ENCODE measurements around the gene CYP26B1. TPM values are rescaled to one million over a fixed set of nuclear protein-coding genes. Genes with fewer than 3 reads are reported as not detected.

The CYP26B1 gene
- total and polyA plus RNA-seq, 4 donors: 0.47 to 1.8 (median 0.65) TPM

GRCh38 chr2:72176281-72176680 is 28.6 kb upstream of the CYP26B1 start:
- H3K4me3 ChIP-seq (ENCODE audit: low read depth in 1 of 3, low read length in 3 of 3): no peak overlapping the region
- H3K27ac ChIP-seq (ENCODE audit: low read depth in 1 of 2, low read length in 2 of 2): no peak overlapping the region
- no peak for DNase-seq (ENCODE audit: low spot score)
- no peak overlapping the region for H3K9ac ChIP-seq (ENCODE audit: low read depth in 1 of 2, low read length in 2 of 2)
- WGBS: 80% methylated on average over 1 of the region's 1 CpG
- H3K4me1 ChIP-seq (ENCODE audit: control insufficient read depth in 4 of 4, insufficient read depth in 4 of 4, low read length in 3 of 4): no peaks in the 10 kb centered on the region
- no peaks in the 10 kb centered on the region for H3K9me3 ChIP-seq (ENCODE audit: control insufficient read depth in 4 of 4, low read length in 3 of 4)
- H3K36me3 ChIP-seq (ENCODE audit: control insufficient read depth in 4 of 4, insufficient read depth in 3 of 4, low read depth in 1 of 4, low read length in 3 of 4): peaks cover 0 to 11% (median 4%) of the 10 kb centered on the region in 4 donors
- no peaks in the 10 kb centered on the region for H3K27me3 ChIP-seq (ENCODE audit: control insufficient read depth in 4 of 4, insufficient read depth in 4 of 4, low read length in 3 of 4)
- TF ChIP-seq MAX (IDR thresholded peaks at IDR 0.05) (no peak), EGR1 (IDR thresholded peaks at IDR 0.05; ENCODE audit: low read depth in 2 of 2) (no peak), CTCF (IDR thresholded peaks at IDR 0.05; ENCODE audit: low read depth, low read length, missing input control) (no peak), HNF4A (conservative IDR thresholded peaks at IDR 0.05) (no peak), RXRA (IDR thresholded peaks at IDR 0.05) (no peak), YY1 (IDR thresholded peaks at IDR 0.05) (no peak), ZBTB33 (IDR thresholded peaks at IDR 0.05) (no peak), HNF4G (IDR thresholded peaks at IDR 0.05) (no peak), SP1 (IDR thresholded peaks at IDR 0.05) (no peak), TAF1 (conservative IDR thresholded peaks at IDR 0.05) (no peak), FOXA1 (IDR thresholded peaks at IDR 0.05) (no peak), FOXA2 (IDR thresholded peaks at IDR 0.05) (no peak), GABPA (IDR thresholded peaks at IDR 0.05 in 1 of 2, conservative IDR thresholded peaks at IDR 0.05 in 1 of 2) (no peak), RAD21 (IDR thresholded peaks at IDR 0.05) (no peak), NR2F2 (IDR thresholded peaks at IDR 0.05) (no peak), REST (IDR thresholded peaks at IDR 0.05) (no peak)

GRCh38 chr2:72175636-72176035 is 28.0 kb upstream of the CYP26B1 start:
- Histone ChIP-seq H3K27ac (ENCODE audit: low read depth in 1 of 2, low read length in 2 of 2) (no peak overlapping the region), H3K4me3 (ENCODE audit: low read depth in 1 of 3, low read length in 3 of 3) (no peak overlapping the region), H3K9me3 (ENCODE audit: control insufficient read depth in 4 of 4, low read length in 3 of 4) (no peaks in the 10 kb centered on the region), H3K27me3 (ENCODE audit: control insufficient read depth in 4 of 4, insufficient read depth in 4 of 4, low read length in 3 of 4) (no peaks in the 10 kb centered on the region), H3K9ac (ENCODE audit: low read depth in 1 of 2, low read length in 2 of 2) (no peak overlapping the region), H3K36me3 (ENCODE audit: control insufficient read depth in 4 of 4, insufficient read depth in 3 of 4, low read depth in 1 of 4, low read length in 3 of 4) (peaks cover 0 to 11% (median 4%) of the 10 kb centered on the region in 4 donors), H3K4me1 (ENCODE audit: control insufficient read depth in 4 of 4, insufficient read depth in 4 of 4, low read length in 3 of 4) (no peaks in the 10 kb centered on the region)
- no peak for DNase-seq (ENCODE audit: low spot score)
- TF ChIP-seq FOXA2 (IDR thresholded peaks at IDR 0.05): no peak
- TF ChIP-seq NR2F2 (IDR thresholded peaks at IDR 0.05): no peak
- TF ChIP-seq JUND (IDR thresholded peaks at IDR 0.05): no peak
- no peak for TF ChIP-seq HNF4G (IDR thresholded peaks at IDR 0.05)
- TF ChIP-seq ZBTB33 (IDR thresholded peaks at IDR 0.05): no peak
- TF ChIP-seq SP1 (IDR thresholded peaks at IDR 0.05): no peak
- TF ChIP-seq YY1 (IDR thresholded peaks at IDR 0.05): no peak
- TF ChIP-seq ATF3 (IDR thresholded peaks at IDR 0.05): no peak
- no peak for TF ChIP-seq MAX (IDR thresholded peaks at IDR 0.05)
- no peak for TF ChIP-seq EGR1 (IDR thresholded peaks at IDR 0.05; ENCODE audit: low read depth in 2 of 2)
- TF ChIP-seq FOXA1 (IDR thresholded peaks at IDR 0.05): no peak
- TF ChIP-seq TAF1 (conservative IDR thresholded peaks at IDR 0.05): no peak
- TF ChIP-seq CTCF (IDR thresholded peaks at IDR 0.05; ENCODE audit: low read depth, low read length, missing input control): no peak
- no peak for TF ChIP-seq HNF4A (conservative IDR thresholded peaks at IDR 0.05)
- TF ChIP-seq GABPA (IDR thresholded peaks at IDR 0.05 in 1 of 2, conservative IDR thresholded peaks at IDR 0.05 in 1 of 2): no peak
- no peak for TF ChIP-seq RAD21 (IDR thresholded peaks at IDR 0.05)
- TF ChIP-seq RXRA (IDR thresholded peaks at IDR 0.05): no peak
- WGBS: 93% methylated on average over 4 of the region's 4 CpGs

All from liver (tissue), 9 donors.